IMR-90 (cell line): Measurements from ENCODE around the gene OSBPL1A. TPM values are rescaled to one million over a fixed set of nuclear protein-coding genes. Genes with fewer than 3 reads are reported as not detected.

ENCODE experiments used
- ATAC-seq: fragments of 200-7000 bp; cut with Tn5 transposase; 2 replicates; pipeline ENCODE4 v1.9.1; 2020; ENCODE audit warnings: low read depth, mild to moderate bottlenecking, moderate library complexity
- BruUV-seq: library from RNA; stranded (reverse); fragments of 400-500 nt; replicated peaks from 2 replicates; lab custom pipeline; 2021; lab: Mats Ljungman, UMichigan
- CTCF ChIA-PET: fragments of 300-600 bp; formaldehyde crosslinking; extraction: SDS; loops from one replicate; lab custom pipeline; 2021; ENCODE audit warnings: antibody characterized with exemption; lab: Yijun Ruan, JAX
- POLR2A ChIA-PET: fragments of 300-600 bp; sonication (Branson Sonifier 250); formaldehyde crosslinking; loops from one replicate; lab custom pipeline; 2022; ENCODE audit warnings: antibody characterized with exemption; ENCODE audit not compliant: unreplicated experiment; lab: Charles Lee
- DNase-seq: peaks from one replicate; pipeline ENCODE4 v3.0.0; 2013
- H2AFZ ChIP-seq: replicated peaks from 2 replicates; pipeline ENCODE3; 2013; ENCODE audit warnings: low read length, mild to moderate bottlenecking; ENCODE audit not compliant: poor library complexity
- H2AK5ac ChIP-seq: 2 replicates; pipeline ENCODE4 v1.6.1; 2013; ENCODE audit warnings: low read depth, low read length, inconsistent platforms
- H2AK9ac ChIP-seq: replicated peaks from 2 replicates; pipeline ENCODE3; 2013; ENCODE audit warnings: mild to moderate bottlenecking, low read depth, low read length, moderate library complexity; ENCODE audit not compliant: poor library complexity
- H2BK120ac ChIP-seq: 2 replicates; pipeline ENCODE4 v1.6.1; 2013; ENCODE audit warnings: low read depth, low read length, inconsistent platforms
- H2BK15ac ChIP-seq: 3 replicates; pipeline ENCODE4 v1.6.1; 2013; ENCODE audit warnings: low read depth, low read length, inconsistent platforms
- H2BK20ac ChIP-seq: 2 replicates; pipeline ENCODE4 v1.6.1; 2013; ENCODE audit warnings: low read depth, mild to moderate bottlenecking, inconsistent platforms, low read length, moderate library complexity
- H2BK5ac ChIP-seq: 2 replicates; pipeline ENCODE4 v1.6.1; 2013; ENCODE audit warnings: mild to moderate bottlenecking, low read depth, low read length, inconsistent platforms; ENCODE audit not compliant: poor library complexity, severe bottlenecking
- H3K14ac ChIP-seq: replicated peaks from 2 replicates; pipeline ENCODE4 v1.6.1; 2013; ENCODE audit warnings: low read depth, low read length, inconsistent platforms
- H3K18ac ChIP-seq: 2 replicates; pipeline ENCODE4 v1.6.1; 2013; ENCODE audit warnings: low read depth, low read length, control low read depth
- H3K23ac ChIP-seq: 2 replicates; pipeline ENCODE4 v1.6.1; 2013; ENCODE audit warnings: low read depth, low read length, inconsistent platforms
- H3K27ac ChIP-seq: 2 replicates; pipeline ENCODE4 v1.5.1; 2013; ENCODE audit warnings: mild to moderate bottlenecking, control low read depth, low read length; ENCODE audit not compliant: insufficient read depth
- H3K27me3 ChIP-seq: 2 replicates; pipeline ENCODE4 v1.6.1; 2013; ENCODE audit warnings: low read length; ENCODE audit not compliant: control insufficient read depth, insufficient read depth
- H3K36me3 ChIP-seq: 2 replicates; pipeline ENCODE4 v1.6.1; 2013; ENCODE audit warnings: low read length, mixed read lengths; ENCODE audit not compliant: control insufficient read depth, insufficient read depth
- H3K4ac ChIP-seq: 2 replicates; pipeline ENCODE4 v1.6.1; 2013; ENCODE audit warnings: low read depth, low read length, inconsistent platforms
- H3K4me1 ChIP-seq: 2 replicates; pipeline ENCODE4 v1.6.1; 2013; ENCODE audit warnings: low read length, mixed read lengths; ENCODE audit not compliant: control insufficient read depth, insufficient read depth
- H3K4me2 ChIP-seq: 2 replicates; pipeline ENCODE4 v1.6.1; 2013; ENCODE audit warnings: low read depth, mild to moderate bottlenecking, control low read depth, low read length, moderate library complexity
- H3K4me3 ChIP-seq: 2 replicates; pipeline ENCODE4 v1.5.1; 2013; ENCODE audit warnings: low read depth, mild to moderate bottlenecking, control low read depth, low read length, moderate library complexity; ENCODE audit not compliant: insufficient read depth
- H3K56ac ChIP-seq: 2 replicates; pipeline ENCODE4 v1.6.1; 2013; ENCODE audit warnings: low read length, inconsistent platforms; ENCODE audit not compliant: insufficient read depth; ENCODE audit errors: extremely low read depth
- H3K79me1 ChIP-seq, 2 experiments: 2 replicates each; pipeline ENCODE4 v1.6.1; 2013; ENCODE audit warnings: low read length in 2 of 2, inconsistent platforms in 1 of 2, low read depth in 1 of 2
- H3K9ac ChIP-seq: 2 replicates; pipeline ENCODE4 v1.6.1; 2013; ENCODE audit warnings: low read depth, low read length, control low read depth
- H3K9me1 ChIP-seq: 2 replicates; pipeline ENCODE4 v1.6.1; 2013; ENCODE audit warnings: low read length, inconsistent platforms; ENCODE audit not compliant: insufficient read depth
- H3K9me3 ChIP-seq: 2 replicates; pipeline ENCODE4 v1.6.1; 2013; ENCODE audit warnings: low read length; ENCODE audit not compliant: control insufficient read depth, insufficient read depth
- H4K20me1 ChIP-seq: 2 replicates; pipeline ENCODE4 v1.6.1; 2013; ENCODE audit warnings: low read length, inconsistent platforms; ENCODE audit not compliant: insufficient read depth
- H4K5ac ChIP-seq: 2 replicates; pipeline ENCODE4 v1.6.1; 2013; ENCODE audit warnings: mild to moderate bottlenecking, low read depth, low read length, control low read depth
- H4K8ac ChIP-seq, 2 experiments: 2 replicates each; pipeline ENCODE4 v1.6.1; 2013; ENCODE audit warnings: low read depth in 2 of 2, low read length in 2 of 2, control low read depth in 1 of 2, inconsistent platforms in 1 of 2
- H4K91ac ChIP-seq: 2 replicates; pipeline ENCODE4 v1.6.1; 2013; ENCODE audit warnings: low read depth, low read length, inconsistent platforms; ENCODE audit not compliant: insufficient read depth
- BHLHE40 ChIP-seq: fragments of 150-350 bp; IDR thresholded peaks from 2 replicates; pipeline ENCODE4 v1.6.1; 2016; ENCODE audit warnings: mild to moderate bottlenecking, low read depth, low read length
- CTCF ChIP-seq: conservative IDR thresholded peaks from 2 replicates; pipeline ENCODE4 v1.5.1; 2012; ENCODE audit warnings: mild to moderate bottlenecking, low read depth, low read length, improper control_type of control experiment
- ELK1 ChIP-seq: fragments of 150-350 bp; IDR thresholded peaks from 2 replicates; pipeline ENCODE4 v1.6.1; 2016; ENCODE audit warnings: low read depth, mild to moderate bottlenecking, low read length, moderate library complexity, borderline replicate concordance
- MXI1 ChIP-seq: IDR thresholded peaks from 2 replicates; pipeline ENCODE4 v1.6.1; 2012; ENCODE audit warnings: low read depth, mild to moderate bottlenecking, low read length, moderate library complexity, borderline replicate concordance
- POLR2A ChIP-seq: IDR thresholded peaks from 2 replicates; pipeline ENCODE4 v1.6.1; 2012; ENCODE audit warnings: mild to moderate bottlenecking, low read depth, low read length
- RAD21 ChIP-seq: IDR thresholded peaks from 2 replicates; pipeline ENCODE4 v1.6.1; 2012; ENCODE audit warnings: low read length, improper control_type of control experiment
- RCOR1 ChIP-seq: IDR thresholded peaks from 2 replicates; pipeline ENCODE4 v1.6.1; 2012; ENCODE audit warnings: mild to moderate bottlenecking, low read length, improper control_type of control experiment; ENCODE audit not compliant: insufficient replicate concordance
- RFX5 ChIP-seq: IDR thresholded peaks from 2 replicates; pipeline ENCODE4 v1.8.0; 2012; ENCODE audit warnings: low read depth, mild to moderate bottlenecking, low read length, moderate library complexity
- SMC3 ChIP-seq: fragments of 150-350 bp; IDR thresholded peaks from 2 replicates; pipeline ENCODE4 v1.6.1; 2016; ENCODE audit warnings: low read depth, mild to moderate bottlenecking, antibody characterized with exemption, low read length, moderate library complexity
- USF2 ChIP-seq: fragments of 150-350 bp; IDR thresholded peaks from 2 replicates; pipeline ENCODE4 v1.6.1; 2017; ENCODE audit warnings: mild to moderate bottlenecking, antibody characterized with exemption, low read length, low read depth
- WGBS, 2 experiments: methylation state at CpG; one replicate each; pipeline versions ENCODE4 v1.1.5 to v1.1.7; 2013; ENCODE audit warnings: missing lambda C conversion rate in 2 of 2; ENCODE audit not compliant: insufficient read length in 1 of 2; ENCODE audit errors: extremely low coverage in 2 of 2; 5-methylcytosine and 5-hydroxymethylcytosine counted together
- dilution Hi-C: fragments of 300-500 bp; cut with HindIII; formaldehyde crosslinking; loops from one replicate; pipeline ENCODE4 v1.14.3; 2018; ENCODE audit warnings: low sequenced_read_pairs; ENCODE audit not compliant: unreplicated experiment
- in situ Hi-C: fragments of 300-500 bp; cut with MboI; formaldehyde crosslinking; loops from 3 replicates; pipeline ENCODE4 v1.14.3; 2019; ENCODE audit warnings: low sequenced_read_pairs, inconsistent platforms, mixed read lengths
- intact Hi-C: fragments of 100-400 bp; cut with micrococcal nuclease; formaldehyde crosslinking; loops from 2 replicates; pipeline ENCODE4 v1.10.0; 2022
- polyA plus RNA-seq, 3 experiments: library from polyadenylated mRNA; depleted of rRNA; stranded (reverse); fragments of >200 nt; gene quantifications; 2 replicates each; pipeline ENCODE4 v1.2.3, GENCODE V29; 2012; ENCODE audit warnings: low replicate concordance in 1 of 3
- total RNA-seq: library from RNA; depleted of rRNA; stranded (reverse); fragments of >200 nt; gene quantifications from 2 replicates; pipeline ENCODE4 v1.2.3, GENCODE V29; 2012

The OSBPL1A gene
- total and polyA plus RNA-seq, 2 of the 4 experiments (the other 2 are of a cell fraction) = 29.4 to 70.4 TPM

- Histone ChIP-seq H3K4ac (no peak overlapping the region), H3K4me2 (no peak overlapping the region), H3K36me3 (no peaks in the 10 kb centered on the region), H3K9ac (no peak overlapping the region), H3K4me3 (no peak overlapping the region), H3K4me1 (0 out of 2 replicates have a peak, but pooled peaks cover 2% of the 10 kb centered on the region), H3K14ac (no peak overlapping the region), H3K23ac (no peak overlapping the region), H2BK20ac (no peak overlapping the region), H3K18ac (no peak overlapping the region), H3K27me3 (peaks cover 3% of the 10 kb centered on the region), H3K27ac (no peak overlapping the region), H3K56ac (no peak overlapping the region), H2BK5ac (no peak overlapping the region), H2BK120ac (no peak overlapping the region), H2AK5ac (no peak overlapping the region), H2AFZ (no peak overlapping the region), H3K9me3 (no peaks in the 10 kb centered on the region), H4K91ac (no peak overlapping the region), H4K20me1 (no peaks in the 10 kb centered on the region), H2AK9ac (no peak overlapping the region), H3K9me1 (0 out of 2 replicates have a peak, but pooled peaks cover 3% of the 10 kb centered on the region), H4K5ac (no peak overlapping the region), H3K79me1 (peaks cover 0 to 7% of the 10 kb centered on the region in 2 experiments; a peak in 2 of 4 replicates), H4K8ac (no peak overlapping the region), H2BK15ac (no peak overlapping the region)
- TF ChIP-seq CTCF (no peak), USF2 (no peak), POLR2A (no peak), ELK1 (no peak), RFX5 (no peak), MXI1 (no peak), SMC3 (no peak), BHLHE40 (no peak), RCOR1 (no peak), RAD21 (no peak)
- intact Hi-C loops (no loop called here), dilution Hi-C loops (no loop called here), in situ Hi-C loops (no loop called here)
- BruUV-seq = no TSS peak
- ATAC-seq (no peak), DNase-seq (no peak)
- WGBS, 2 experiments = no CpG with 5 or more reads among the region's 2 CpGs
- ChIA-PET CTCF (no interaction called here), POLR2A (no interaction called here)
These were observed 3.0 kb upstream of the OSBPL1A start for GRCh38 chr18:24400587-24400986.
